AG08396 (cell line): ENCODE results near the gene TMEM139.
A peak's percentile ranks its signal among the peaks of the same experiment; 100 is the strongest.

ENCODE experiments used
- DNase-seq: peaks from one replicate; pipeline ENCODE4 v3.0.0; 2012; ENCODE audit warnings: low spot score, mixed read lengths

The TMEM139 gene

GRCh38 chr7:143325240-143325639, 40.5 kb downstream of the TMEM139 start:
- DNase-seq, result no peak

GRCh38 chr7:143327903-143328302, 43.1 kb downstream of the TMEM139 start:
- DNase-seq, result no peak

- no peak for DNase-seq
Measured at GRCh38 chr7:143329471-143330170, 44.9 kb downstream of the TMEM139 start.

GRCh38 chr7:143331179-143331801, 46.5 kb downstream of the TMEM139 start:
- DNase-seq, result peak; percentile 91

- no peak for DNase-seq
Measured at GRCh38 chr7:143334244-143334643, 49.5 kb downstream of the TMEM139 start.

GRCh38 chr7:143337216-143337615, 52.5 kb downstream of the TMEM139 start:
- no peak for DNase-seq
